K562 (cell line): ENCODE data around the gene MYG1. TPM values are rescaled to one million over a fixed set of nuclear protein-coding genes. Genes with fewer than 3 reads are reported as not detected.

Experiments
- ATAC-seq: fragments of 200-7000 bp; cut with Tn5 transposase; 3 replicates; pipeline ENCODE4 v1.9.1; 2020; ENCODE audit warnings: moderate library complexity
- BruUV-seq: library from RNA; stranded (reverse); fragments of 400-500 nt; replicated peaks from 2 replicates; lab custom pipeline; 2021; lab: Mats Ljungman, UMichigan
- CTCF ChIA-PET: fragments of 300-600 bp; formaldehyde crosslinking; extraction: SDS; loops from one replicate; lab custom pipeline; 2021; ENCODE audit warnings: low intra/inter-chr PET ratio; lab: Yijun Ruan, JAX
- POLR2A ChIA-PET: fragments of 300-600, 350-650 bp; sonication (Branson Sonifier 250); formaldehyde crosslinking; extraction: SDS; loops from one replicate; lab custom pipeline; 2021; ENCODE audit warnings: antibody characterized with exemption, inconsistent platforms; lab: Yijun Ruan, JAX
- DNase-seq, 4 experiments: peaks; one replicate each; pipeline versions ENCODE4 v3.0.0 to v3.0.0-alpha.2; 2011 to 2018; ENCODE audit warnings: low spot score in 3 of 4, mixed read lengths in 3 of 4; ENCODE audit errors: extremely low read depth in 1 of 4
- FAIRE-seq: peaks from 2 replicates; lab custom pipeline; 2011; peaks lifted over from hg19 to GRCh38; lab: Jason Lieb, UNC
- H2AFZ ChIP-seq: 2 replicates; pipeline ENCODE4 v1.6.0; 2011; ENCODE audit warnings: low read depth, low read length, control low read depth, inconsistent platforms
- H3K27ac ChIP-seq: fragments of 200-600 bp; 3 replicates; pipeline ENCODE4 v1.8.0; 2011; ENCODE audit warnings: low read depth, mild to moderate bottlenecking, control low read depth, inconsistent platforms, low read length, moderate library complexity, mixed read lengths; ENCODE audit errors: extremely low read depth
- H3K27me3 ChIP-seq, 2 experiments: fragments of 300-600 bp in 1 of 2; 2 replicates in 1 of 2; 3 replicates in 1 of 2; pipeline versions ENCODE4 v1.6.0 to v1.8.0; 2011; ENCODE audit warnings: inconsistent platforms in 2 of 2, low read length in 2 of 2, mild to moderate bottlenecking in 1 of 2, mixed read lengths in 1 of 2, moderate library complexity in 1 of 2; ENCODE audit not compliant: control insufficient read depth in 2 of 2, insufficient read depth in 2 of 2
- H3K36me3 ChIP-seq: fragments of 300-600 bp; 3 replicates; pipeline ENCODE4 v1.8.0; 2011; ENCODE audit warnings: mild to moderate bottlenecking, low read length, inconsistent platforms; ENCODE audit not compliant: control insufficient read depth, insufficient read depth
- H3K4me1 ChIP-seq, 2 experiments: fragments of 200-600 bp in 1 of 2; replicated peaks in 1 of 2; 2 replicates in 1 of 2; 3 replicates in 1 of 2; pipeline versions ENCODE4 v1.5.1 to v1.8.0; 2011; ENCODE audit warnings: inconsistent platforms in 2 of 2, low read length in 2 of 2, mild to moderate bottlenecking in 1 of 2, mixed read lengths in 1 of 2, moderate library complexity in 1 of 2; ENCODE audit not compliant: control insufficient read depth in 2 of 2, insufficient read depth in 2 of 2
- H3K4me2 ChIP-seq: 2 replicates; pipeline ENCODE4 v1.6.1; 2011; ENCODE audit warnings: low read length, control low read depth, inconsistent platforms, mixed read lengths; ENCODE audit not compliant: insufficient read depth
- H3K4me3 ChIP-seq: fragments of 200-600 bp; sonication (generic), shearing (Covaris generic); 2 replicates; pipeline ENCODE4 v1.5.1; 2016; ENCODE audit warnings: control low read depth, inconsistent platforms
- H3K79me2 ChIP-seq: fragments of 200-600 bp; 3 replicates; pipeline ENCODE4 v1.8.0; 2011; ENCODE audit warnings: low read length, inconsistent platforms; ENCODE audit not compliant: control insufficient read depth, insufficient read depth
- H3K9ac ChIP-seq, 2 experiments: 2 replicates each; pipeline versions ENCODE4 v1.6.0 to v1.6.1; 2011; ENCODE audit warnings: low read depth in 2 of 2, low read length in 2 of 2, control low read depth in 1 of 2, inconsistent platforms in 1 of 2, mild to moderate bottlenecking in 1 of 2, mixed read lengths in 1 of 2; ENCODE audit not compliant: insufficient read depth in 1 of 2
- H3K9me1 ChIP-seq: one replicate; pipeline ENCODE4 v1.6.0; 2011; ENCODE audit warnings: inconsistent platforms, mild to moderate bottlenecking, low read length, moderate library complexity; ENCODE audit not compliant: control insufficient read depth, insufficient read depth
- H3K9me3 ChIP-seq: replicated peaks from 2 replicates; pipeline ENCODE4 v1.5.1; 2011; ENCODE audit warnings: low read depth, low read length, inconsistent platforms; ENCODE audit not compliant: control insufficient read depth, insufficient read depth
- H4K20me1 ChIP-seq: replicated peaks from 2 replicates; pipeline ENCODE4 v1.6.1; 2011; ENCODE audit warnings: low read length, inconsistent platforms, mixed read lengths; ENCODE audit not compliant: control insufficient read depth, insufficient read depth
- CCNT2 ChIP-seq: IDR thresholded peaks from 2 replicates; pipeline ENCODE4 v1.6.1; 2011; ENCODE audit warnings: borderline replicate concordance, low read depth, mild to moderate bottlenecking, moderate library complexity, mixed read lengths, low read length; ENCODE audit not compliant: insufficient read length; ENCODE audit errors: extremely low read depth
- CREM ChIP-seq: IDR thresholded peaks from 2 replicates; pipeline ENCODE4 v1.6.1; 2014; ENCODE audit warnings: antibody characterized with exemption, low read depth
- CXXC5 ChIP-seq: fragments of 250-450 bp; sonication (Bioruptor Pico); IDR thresholded peaks from 2 replicates; pipeline ENCODE4 v1.8.0; 2022; ENCODE audit warnings: inconsistent platforms, mild to moderate bottlenecking, moderate library complexity
- DMBX1 ChIP-seq: fragments of 250-450 bp; sonication (Bioruptor Pico); IDR thresholded peaks from 2 replicates; pipeline ENCODE4 v1.8.0; 2022; ENCODE audit warnings: inconsistent platforms, mild to moderate bottlenecking, moderate library complexity, borderline replicate concordance
- FOS ChIP-seq: IDR thresholded peaks from 3 replicates; pipeline ENCODE4 v1.6.1; 2011; ENCODE audit not compliant: insufficient read length; ENCODE audit errors: extremely low read depth
- GABPB1 ChIP-seq: sonication (generic); formaldehyde crosslinking; IDR thresholded peaks from 2 replicates; pipeline ENCODE4 v1.8.0; 2022; ENCODE audit warnings: mild to moderate bottlenecking, missing genetic modification reagents
- MED1 ChIP-seq: sonication (generic); formaldehyde crosslinking; IDR thresholded peaks from 2 replicates; pipeline ENCODE4 v1.8.1; 2023; ENCODE audit warnings: missing genetic modification reagents, borderline replicate concordance
- NRF1 ChIP-seq, 2 experiments: fragments of 450-650 bp; IDR thresholded peaks in 1 of 2; conservative IDR thresholded peaks in 1 of 2; 2 replicates each; pipeline ENCODE4 v1.6.1; 2014; ENCODE audit warnings: mild to moderate bottlenecking in 2 of 2
- PHB2 ChIP-seq: fragments of 450-650 bp; IDR thresholded peaks from 2 replicates; pipeline ENCODE4 v1.6.1; 2017; ENCODE audit warnings: low read depth
- PHF20 ChIP-seq: fragments of 450-650 bp; IDR thresholded peaks from 2 replicates; pipeline ENCODE4 v1.6.1; 2018; ENCODE audit not compliant: partially characterized antibody
- POLR2B ChIP-seq: fragments of 450-650 bp; IDR thresholded peaks from 2 replicates; pipeline ENCODE4 v1.6.1; 2018; ENCODE audit warnings: low read depth; ENCODE audit not compliant: partially characterized antibody
- RAD21 ChIP-seq, 2 experiments: fragments of 250-450 bp in 1 of 2; fragments of 450-650 bp in 1 of 2; sonication (Bioruptor Pico) in 1 of 2; formaldehyde crosslinking in 1 of 2; IDR thresholded peaks in 1 of 2; conservative IDR thresholded peaks in 1 of 2; 2 replicates each; pipeline versions ENCODE4 v1.4.0 to v1.8.0; 2020 to 2022; ENCODE audit warnings: mild to moderate bottlenecking in 2 of 2, moderate library complexity in 1 of 2
- SMARCA5 ChIP-seq: fragments of 450-650 bp; IDR thresholded peaks from 2 replicates; pipeline ENCODE4 v1.6.1; 2016
- ZBTB9 ChIP-seq: fragments of 450-650 bp; formaldehyde crosslinking; IDR thresholded peaks from 2 replicates; pipeline ENCODE4 v1.4.0; 2020; ENCODE audit warnings: mild to moderate bottlenecking, moderate library complexity
- ZFP36 ChIP-seq: fragments of 150-350 bp; IDR thresholded peaks from 2 replicates; pipeline ENCODE4 v1.6.1; 2018; ENCODE audit warnings: low read length, low read depth; ENCODE audit not compliant: partially characterized antibody
- WGBS: fragments of 100-300 bp; shearing (Covaris generic); methylation state at CpG from one replicate; pipeline ENCODE4 v1.1.6; 2016; ENCODE audit warnings: low coverage, mixed read lengths; ENCODE audit not compliant: insufficient coverage; ENCODE audit errors: missing lambda C conversion rate; 5-methylcytosine and 5-hydroxymethylcytosine counted together
- in situ Hi-C: fragments of 300-500 bp; cut with MboI; formaldehyde crosslinking; loops from 4 replicates; pipeline ENCODE4 v1.15.0; 2018; ENCODE audit warnings: inconsistent platforms, mixed read lengths
- intact Hi-C: fragments of 100-400 bp; cut with micrococcal nuclease; formaldehyde crosslinking; loops from 2 replicates; pipeline ENCODE4 v1.14.2; 2022
- polyA plus RNA-seq, 8 experiments: library from polyadenylated mRNA; depleted of rRNA in 4 of 8; stranded (reverse) in 5 of 8; unstranded in 3 of 8; fragments of >200 nt; fragmentation: Nextera tagmentation in 2 of 8; fragmentation: Illumina TruSeq in 1 of 8; extraction: Ambion mirVana in 2 of 8; extraction: Trizol in 1 of 8; gene quantifications; 2 replicates each; pipeline versions ENCODE4 v1.2.1 to v1.2.3, GENCODE V29; 2011 to 2014; ENCODE audit warnings: inconsistent platforms in 1 of 8, missing spikeins in 1 of 8
- total RNA-seq, 7 experiments: library from RNA; depleted of rRNA in 6 of 7; stranded (reverse); fragments of >200 nt in 6 of 7; fragmentation: Illumina TruSeq in 2 of 7; extraction: Trizol in 2 of 7; gene quantifications; 2 replicates each; pipeline versions ENCODE4 v1.2.1 to v1.2.3, GENCODE V29; 2011 to 2021; ENCODE audit warnings: low replicate concordance in 1 of 7

MYG1 gene
- total and polyA plus RNA-seq, 9 of the 15 experiments (the other 6 are each of a cell fraction or from before 2014, with no cell fraction given): 0.45 to 5.6 (median 2.1) TPM

DNA sequence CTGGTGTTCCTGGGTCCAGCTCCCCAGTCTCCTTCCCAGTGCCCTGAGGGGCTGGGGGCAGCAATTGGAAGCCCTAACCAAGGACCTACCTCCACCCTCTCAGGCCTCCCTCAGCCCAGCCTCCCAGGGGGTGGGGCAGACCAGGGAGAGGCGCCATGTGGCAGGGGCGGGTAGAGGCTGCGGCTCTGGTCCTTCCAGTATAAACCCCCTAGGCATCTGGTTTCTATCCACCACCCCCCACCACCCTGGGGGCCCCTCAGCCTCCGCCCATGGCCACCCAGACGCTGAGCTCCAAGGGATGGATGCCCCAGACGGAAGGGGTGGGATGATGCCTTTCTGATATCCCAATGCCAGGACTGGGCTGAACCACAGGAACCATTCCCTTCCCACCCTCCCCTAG, 39.4 kb downstream of the MYG1 start:
- peaks cover 27 to 32% of the 10 kb centered on the region in 2 experiments for H3K4me1 ChIP-seq
- ATAC-seq: no peak; the same call in 2 of the 3 replicates
- intact Hi-C loops (no loop called here), in situ Hi-C loops (no loop called here)
- ChIA-PET CTCF (no interaction called here), POLR2A (interaction anchor here (0.6 kb wide), 1 partner anchor 143 kb away, joined by 4 read pairs; no protein-coding TSS in a partner anchor)
- no peak overlapping the region for H3K4me2 ChIP-seq
- DNase-seq: no peak
- no peaks in the 10 kb centered on the region for H3K79me2 ChIP-seq
- no peaks in the 10 kb centered on the region for H3K9me3 ChIP-seq
- no peaks in the 10 kb centered on the region for H3K9me1 ChIP-seq
- 0 out of 2 replicates have a peak overlapping the region, but pooled peaks have one; percentile 34 for H2AFZ ChIP-seq
- no peaks in the 10 kb centered on the region for H3K36me3 ChIP-seq
- H3K9ac ChIP-seq: peak overlapping the region in 1 of 2 experiments; percentile 62; a peak in 1 of 4 replicates
- H3K4me3 ChIP-seq: no peak overlapping the region
- no peaks in the 10 kb centered on the region for H3K27me3 ChIP-seq
- H3K27ac ChIP-seq: no peak overlapping the region
- 80% methylated on average over 2 of the region's 6 CpGs for WGBS
- no peak for FAIRE-seq
- H4K20me1 ChIP-seq: no peaks in the 10 kb centered on the region
- no TSS peak for BruUV-seq
- TF ChIP-seq RAD21 (CRISPR knock-in tag; conservative IDR thresholded peaks at IDR 0.05 in 1 of 2, IDR thresholded peaks at IDR 0.05 in 1 of 2) (no peak), SMARCA5 (no peak), ZBTB9 (CRISPR knock-in tag) (no peak), POLR2B (no peak), CREM (no peak), PHF20 (no peak), DMBX1 (CRISPR knock-in tag) (no peak), ZFP36 (no peak), GABPB1 (no peak), CXXC5 (no peak), MED1 (CRISPR knock-in tag) (no peak), CCNT2 (no peak), FOS (no peak), NRF1 (conservative IDR thresholded peaks at IDR 0.05 in 1 of 2, IDR thresholded peaks at IDR 0.05 in 1 of 2) (no peak), PHB2 (no peak)
